Measurements from ENCODE around the gene ANKRD12.

GRCh38 chr18:9140381-9140780 lies 3.8 kb downstream of the ANKRD12 start:
- TF ChIP-seq EZH2 (IDR thresholded peaks at IDR 0.05; ENCODE audit: low read length, unreplicated experiment) (no peak), EZH2phosphoT487 (IDR thresholded peaks at IDR 0.05; ENCODE audit: borderline replicate concordance, low read length) (no peak), CTCF (conservative IDR thresholded peaks at IDR 0.05; ENCODE audit: low read depth, low read length) (no peak)
